ENCODE measurements around the gene ARHGAP35. TPM values are rescaled to one million over a fixed set of nuclear protein-coding genes. Genes with fewer than 3 reads are reported as not detected.
A peak's percentile ranks its signal among the peaks of the same experiment; 100 is the strongest.

Gene ARHGAP35
- total RNA-seq, 1 donor from 2014 or later: 72.3 TPM

DNA sequence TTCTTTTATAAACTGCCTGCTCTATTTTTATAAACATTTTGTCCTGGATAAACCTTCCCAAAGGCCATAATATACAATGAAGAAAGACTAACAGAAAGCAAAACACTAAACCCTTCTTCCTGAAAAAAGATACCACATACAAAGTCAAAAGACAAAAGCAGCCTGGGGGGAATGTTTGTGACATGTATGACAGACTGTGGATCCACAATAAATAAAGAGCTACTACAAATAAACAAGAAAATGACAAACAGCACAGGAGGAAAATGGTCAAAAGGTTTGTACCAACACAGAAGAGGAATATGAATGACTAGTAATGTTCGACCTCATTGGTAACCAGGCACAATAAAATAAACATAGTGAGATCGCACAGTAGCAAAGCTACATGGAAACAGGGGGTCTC lies 29.9 kb upstream of the ARHGAP35 start:
- H3K4me3 Mint-ChIP-seq: no peak overlapping the region
- H3K27ac Mint-ChIP-seq: no peak overlapping the region
- H3K4me1 Mint-ChIP-seq (ENCODE audit: unreplicated experiment): peaks cover 7% of the 10 kb centered on the region
- no peaks in the 10 kb centered on the region for H3K9me3 Mint-ChIP-seq
- no peaks in the 10 kb centered on the region for H3K27me3 Mint-ChIP-seq
- H3K36me3 Mint-ChIP-seq: no peaks in the 10 kb centered on the region
- TF ChIP-seq, protein P1, sequence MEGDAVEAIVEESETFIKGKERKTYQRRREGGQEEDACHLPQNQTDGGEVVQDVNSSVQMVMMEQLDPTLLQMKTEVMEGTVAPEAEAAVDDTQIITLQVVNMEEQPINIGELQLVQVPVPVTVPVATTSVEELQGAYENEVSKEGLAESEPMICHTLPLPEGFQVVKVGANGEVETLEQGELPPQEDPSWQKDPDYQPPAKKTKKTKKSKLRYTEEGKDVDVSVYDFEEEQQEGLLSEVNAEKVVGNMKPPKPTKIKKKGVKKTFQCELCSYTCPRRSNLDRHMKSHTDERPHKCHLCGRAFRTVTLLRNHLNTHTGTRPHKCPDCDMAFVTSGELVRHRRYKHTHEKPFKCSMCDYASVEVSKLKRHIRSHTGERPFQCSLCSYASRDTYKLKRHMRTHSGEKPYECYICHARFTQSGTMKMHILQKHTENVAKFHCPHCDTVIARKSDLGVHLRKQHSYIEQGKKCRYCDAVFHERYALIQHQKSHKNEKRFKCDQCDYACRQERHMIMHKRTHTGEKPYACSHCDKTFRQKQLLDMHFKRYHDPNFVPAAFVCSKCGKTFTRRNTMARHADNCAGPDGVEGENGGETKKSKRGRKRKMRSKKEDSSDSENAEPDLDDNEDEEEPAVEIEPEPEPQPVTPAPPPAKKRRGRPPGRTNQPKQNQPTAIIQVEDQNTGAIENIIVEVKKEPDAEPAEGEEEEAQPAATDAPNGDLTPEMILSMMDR (conservative IDR thresholded peaks at IDR 0.05): no peak
- DNase-seq (ENCODE audit: extremely low spot score, unreplicated experiment): no peak

DNA sequence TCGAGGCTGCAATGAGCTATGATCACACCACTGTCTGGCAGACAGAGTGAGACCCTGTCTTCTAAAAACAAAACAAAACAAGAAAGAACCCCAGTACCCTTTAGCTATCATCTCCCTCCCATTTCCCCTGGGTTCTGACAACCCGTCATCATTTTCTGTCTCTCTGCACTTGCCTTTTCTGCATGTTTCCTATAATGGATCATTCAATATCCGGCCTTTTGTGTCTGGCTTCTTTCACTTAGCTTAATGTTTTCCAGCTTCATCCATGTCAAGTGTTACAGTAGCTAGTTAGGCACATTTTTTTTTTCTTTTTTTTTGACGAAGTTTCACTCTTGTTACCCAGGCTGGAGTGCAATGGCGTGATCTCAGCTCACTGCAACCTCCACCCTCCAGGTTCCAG lies 26.7 kb upstream of the ARHGAP35 start:
- no peak overlapping the region for H3K27ac Mint-ChIP-seq
- H3K4me3 Mint-ChIP-seq: no peak overlapping the region
- H3K27me3 Mint-ChIP-seq: no peaks in the 10 kb centered on the region
- no peaks in the 10 kb centered on the region for H3K4me1 Mint-ChIP-seq (ENCODE audit: unreplicated experiment)
- no peaks in the 10 kb centered on the region for H3K36me3 Mint-ChIP-seq
- DNase-seq (ENCODE audit: extremely low spot score, unreplicated experiment): no peak
- no peaks in the 10 kb centered on the region for H3K9me3 Mint-ChIP-seq
- TF ChIP-seq, protein P1 (conservative IDR thresholded peaks at IDR 0.05): no peak

DNA sequence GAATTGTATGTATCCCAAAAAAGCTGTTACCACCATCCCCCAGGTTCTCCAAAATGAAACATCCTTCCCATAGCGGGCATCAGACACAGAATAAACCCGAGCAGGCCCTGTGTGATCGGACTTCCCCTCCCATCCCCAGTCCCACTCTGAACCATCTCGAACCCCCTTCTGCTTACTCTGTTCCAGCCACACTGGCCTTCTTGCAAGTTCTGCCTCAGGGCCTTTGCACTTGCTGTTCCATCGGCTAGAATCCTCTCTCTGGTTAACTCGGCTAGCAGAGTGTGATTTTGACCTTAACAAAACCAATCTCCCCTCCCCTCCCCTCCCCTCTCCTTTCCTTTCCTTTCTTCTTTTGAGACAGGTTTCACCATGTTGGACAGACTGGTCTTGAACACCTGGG lies 25.8 kb upstream of the ARHGAP35 start:
- Mint-ChIP-seq H3K9me3 (no peaks in the 10 kb centered on the region), H3K27ac (no peak overlapping the region), H3K36me3 (peaks cover 1% of the 10 kb centered on the region), H3K4me1 (ENCODE audit: unreplicated experiment) (no peaks in the 10 kb centered on the region), H3K27me3 (no peaks in the 10 kb centered on the region), H3K4me3 (no peak overlapping the region)
- TF ChIP-seq, protein P1 (conservative IDR thresholded peaks at IDR 0.05): no peak
- no peak for DNase-seq (ENCODE audit: extremely low spot score, unreplicated experiment)

DNA sequence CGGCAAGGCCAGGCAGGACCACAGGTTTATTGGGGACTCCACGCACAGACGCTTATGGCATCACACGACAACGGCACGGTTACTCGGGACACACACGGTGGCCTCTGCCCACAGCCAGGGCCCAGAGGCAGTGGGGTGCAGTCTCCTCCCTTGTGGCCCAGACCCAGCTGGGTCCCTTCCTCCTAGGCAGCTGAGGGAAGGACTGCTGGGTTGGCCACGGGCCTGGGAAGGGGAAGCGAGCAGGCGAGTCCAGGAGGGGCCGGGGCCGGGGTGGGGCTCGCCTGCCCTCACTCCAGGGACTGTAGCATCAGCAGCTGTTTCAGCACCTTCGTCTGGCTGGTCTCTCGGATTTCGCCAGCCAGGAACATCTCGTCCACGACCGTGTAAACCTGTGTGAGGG lies 22.6 kb upstream of the ARHGAP35 start:
- no peaks in the 10 kb centered on the region for H3K4me1 Mint-ChIP-seq (ENCODE audit: unreplicated experiment)
- peak overlapping the region; percentile 75 for H3K27ac Mint-ChIP-seq
- H3K36me3 Mint-ChIP-seq: peaks cover 3% of the 10 kb centered on the region
- H3K9me3 Mint-ChIP-seq: no peaks in the 10 kb centered on the region
- no peak overlapping the region for H3K4me3 Mint-ChIP-seq
- TF ChIP-seq, protein P1 (conservative IDR thresholded peaks at IDR 0.05): no peak
- H3K27me3 Mint-ChIP-seq: no peaks in the 10 kb centered on the region
- DNase-seq (ENCODE audit: extremely low spot score, unreplicated experiment): no peak

DNA sequence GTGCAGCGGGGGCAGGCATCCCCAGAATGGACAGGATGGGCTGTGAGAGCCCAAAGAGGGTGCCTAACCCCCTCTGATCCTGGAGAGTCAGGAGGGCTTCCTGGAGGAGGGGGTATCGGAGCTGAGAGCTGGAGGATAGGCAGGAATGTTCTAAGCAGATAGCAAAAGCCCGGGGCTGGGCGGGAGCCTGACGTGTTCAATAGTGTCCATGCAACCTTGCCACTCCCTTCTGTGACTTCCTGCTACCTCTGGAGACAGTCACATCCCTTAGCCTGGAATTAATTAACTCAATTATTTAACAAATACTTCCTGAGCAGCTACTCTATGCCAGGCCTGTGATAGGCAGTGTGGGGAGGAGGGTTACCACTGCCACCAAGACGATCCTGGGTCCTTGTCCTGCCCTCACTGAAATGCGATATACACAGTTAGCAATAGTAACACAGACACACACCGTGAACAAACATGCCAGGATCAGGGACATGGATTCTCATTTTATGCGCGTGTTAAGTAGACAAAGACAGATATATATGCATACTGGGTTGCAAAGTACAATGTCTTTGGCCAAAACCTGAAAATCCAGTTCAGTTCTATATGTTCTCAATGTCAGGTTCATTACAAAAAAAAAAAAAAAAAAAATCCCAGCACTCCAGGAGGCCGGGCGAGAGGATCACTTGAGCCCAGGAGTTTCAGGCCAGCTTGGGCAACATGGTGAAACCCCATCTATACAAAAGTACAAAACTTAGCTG lies 20.9 kb upstream of the ARHGAP35 start:
- Mint-ChIP-seq H3K27me3 (no peaks in the 10 kb centered on the region), H3K4me1 (ENCODE audit: unreplicated experiment) (no peaks in the 10 kb centered on the region), H3K4me3 (peak overlapping the region; percentile 60), H3K27ac (peak overlapping the region; percentile 99), H3K36me3 (peaks cover 6% of the 10 kb centered on the region), H3K9me3 (no peaks in the 10 kb centered on the region)
- TF ChIP-seq, protein P1 (conservative IDR thresholded peaks at IDR 0.05): no peak
- DNase-seq (ENCODE audit: extremely low spot score, unreplicated experiment): no peak
